ENCODE measurements around the gene LIMK1.

Gene LIMK1

GRCh38 chr7:74083117-74083876 lies at the start of gene LIMK1:
Gene LIMK1 (plus strand): TSS chr7:74083804. CDS start chr7:74083991, 187 bp downstream.
- H3K27me3 ChIP-seq (ENCODE audit: low read depth, low read length), result no peaks in the 10 kb centered on the region
- H3K4me3 ChIP-seq (ENCODE audit: low read depth in 1 of 2, low read length in 2 of 2), result peak within 1 kb of the TSS; percentile 44 to 66
- peaks cover 0 to 19% of the 10 kb centered on the region in 2 donors for H3K4me1 ChIP-seq (ENCODE audit: control insufficient read depth in 1 of 2, insufficient read depth in 2 of 2, low read length in 2 of 2)
- H3K36me3 ChIP-seq (ENCODE audit: control insufficient read depth in 1 of 2, insufficient read depth in 2 of 2, low read length in 2 of 2), result peaks cover 0 to 5% of the 10 kb centered on the region in 2 donors
- no peaks in the 10 kb centered on the region for H3K9me3 ChIP-seq (ENCODE audit: control insufficient read depth in 1 of 2, low read length in 2 of 2)
- H3K27ac ChIP-seq (ENCODE audit: low read length), result no peak within 1 kb of the TSS

DNA sequence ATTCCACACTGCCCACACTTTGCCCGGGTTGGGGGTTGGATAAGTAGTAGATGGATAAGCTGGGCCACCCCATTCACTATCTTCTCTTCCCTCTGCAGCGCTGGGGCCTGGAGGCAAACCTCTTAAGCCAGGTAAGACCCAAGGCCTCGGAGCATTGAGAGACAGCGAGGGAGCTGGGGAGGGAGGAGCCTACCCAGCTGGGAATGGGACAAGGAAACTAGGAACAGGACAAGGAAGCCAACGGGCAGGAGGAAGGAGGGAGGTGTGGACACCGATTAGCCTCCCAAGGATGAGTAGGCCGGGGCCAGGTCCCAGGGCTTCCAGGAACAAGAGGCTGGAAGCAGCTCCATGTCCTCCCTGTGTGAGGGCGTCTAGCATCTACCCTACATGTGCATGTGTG lies 46.0 kb upstream of the LIMK1 start:
- H3K27me3 ChIP-seq (ENCODE audit: low read depth, low read length), result no peaks in the 10 kb centered on the region
- H3K27ac ChIP-seq (ENCODE audit: low read length), result no peak overlapping the region
- peaks cover 0 to 23% of the 10 kb centered on the region in 2 donors for H3K36me3 ChIP-seq (ENCODE audit: control insufficient read depth in 1 of 2, insufficient read depth in 2 of 2, low read length in 2 of 2)
- H3K4me1 ChIP-seq (ENCODE audit: control insufficient read depth in 1 of 2, insufficient read depth in 2 of 2, low read length in 2 of 2), result peaks cover 0 to 28% of the 10 kb centered on the region in 2 donors
- no peak overlapping the region for H3K4me3 ChIP-seq (ENCODE audit: low read depth in 1 of 2, low read length in 2 of 2)
- H3K9me3 ChIP-seq (ENCODE audit: control insufficient read depth in 1 of 2, low read length in 2 of 2), result no peaks in the 10 kb centered on the region

GRCh38 chr7:74038194-74038961 lies 45.2 kb upstream of the LIMK1 start:
- Histone ChIP-seq H3K27me3 (ENCODE audit: low read depth, low read length) (no peaks in the 10 kb centered on the region), H3K36me3 (ENCODE audit: control insufficient read depth in 1 of 2, insufficient read depth in 2 of 2, low read length in 2 of 2) (peaks cover 0 to 23% of the 10 kb centered on the region in 2 donors), H3K27ac (ENCODE audit: low read length) (no peak overlapping the region), H3K4me1 (ENCODE audit: control insufficient read depth in 1 of 2, insufficient read depth in 2 of 2, low read length in 2 of 2) (peaks cover 0 to 34% of the 10 kb centered on the region in 2 donors), H3K4me3 (ENCODE audit: low read depth in 1 of 2, low read length in 2 of 2) (no peak overlapping the region), H3K9me3 (ENCODE audit: control insufficient read depth in 1 of 2, low read length in 2 of 2) (no peaks in the 10 kb centered on the region)

GRCh38 chr7:74039337-74039736 lies 44.3 kb upstream of the LIMK1 start:
- no peak overlapping the region for H3K4me3 ChIP-seq (ENCODE audit: low read depth in 1 of 2, low read length in 2 of 2)
- H3K27ac ChIP-seq (ENCODE audit: low read length), result no peak overlapping the region
- H3K4me1 ChIP-seq (ENCODE audit: control insufficient read depth in 1 of 2, insufficient read depth in 2 of 2, low read length in 2 of 2), result peaks cover 0 to 30% of the 10 kb centered on the region in 2 donors
- H3K27me3 ChIP-seq (ENCODE audit: low read depth, low read length), result no peaks in the 10 kb centered on the region
- no peaks in the 10 kb centered on the region for H3K9me3 ChIP-seq (ENCODE audit: control insufficient read depth in 1 of 2, low read length in 2 of 2)
- peaks cover 0 to 23% of the 10 kb centered on the region in 2 donors for H3K36me3 ChIP-seq (ENCODE audit: control insufficient read depth in 1 of 2, insufficient read depth in 2 of 2, low read length in 2 of 2)

- H3K27me3 ChIP-seq (ENCODE audit: low read depth, low read length), result no peaks in the 10 kb centered on the region
- peaks cover 6 to 22% of the 10 kb centered on the region in 2 donors for H3K36me3 ChIP-seq (ENCODE audit: control insufficient read depth in 1 of 2, insufficient read depth in 2 of 2, low read length in 2 of 2)
- H3K4me1 ChIP-seq (ENCODE audit: control insufficient read depth in 1 of 2, insufficient read depth in 2 of 2, low read length in 2 of 2), result peaks cover 0 to 28% of the 10 kb centered on the region in 2 donors
- H3K27ac ChIP-seq (ENCODE audit: low read length), result no peak overlapping the region
- no peak overlapping the region for H3K4me3 ChIP-seq (ENCODE audit: low read depth in 1 of 2, low read length in 2 of 2)
- H3K9me3 ChIP-seq (ENCODE audit: control insufficient read depth in 1 of 2, low read length in 2 of 2), result no peaks in the 10 kb centered on the region
Observed at GRCh38 chr7:74040101-74040790, 43.4 kb upstream of the LIMK1 start.

- Histone ChIP-seq H3K36me3 (ENCODE audit: control insufficient read depth in 1 of 2, insufficient read depth in 2 of 2, low read length in 2 of 2) (peaks cover 6 to 19% of the 10 kb centered on the region in 2 donors), H3K27ac (ENCODE audit: low read length) (no peak overlapping the region), H3K27me3 (ENCODE audit: low read depth, low read length) (no peaks in the 10 kb centered on the region), H3K9me3 (ENCODE audit: control insufficient read depth in 1 of 2, low read length in 2 of 2) (no peaks in the 10 kb centered on the region), H3K4me1 (ENCODE audit: control insufficient read depth in 1 of 2, insufficient read depth in 2 of 2, low read length in 2 of 2) (peaks cover 0 to 28% of the 10 kb centered on the region in 2 donors), H3K4me3 (ENCODE audit: low read depth in 1 of 2, low read length in 2 of 2) (no peak overlapping the region)
Observed at GRCh38 chr7:74040791-74041520, 42.6 kb upstream of the LIMK1 start.

DNA sequence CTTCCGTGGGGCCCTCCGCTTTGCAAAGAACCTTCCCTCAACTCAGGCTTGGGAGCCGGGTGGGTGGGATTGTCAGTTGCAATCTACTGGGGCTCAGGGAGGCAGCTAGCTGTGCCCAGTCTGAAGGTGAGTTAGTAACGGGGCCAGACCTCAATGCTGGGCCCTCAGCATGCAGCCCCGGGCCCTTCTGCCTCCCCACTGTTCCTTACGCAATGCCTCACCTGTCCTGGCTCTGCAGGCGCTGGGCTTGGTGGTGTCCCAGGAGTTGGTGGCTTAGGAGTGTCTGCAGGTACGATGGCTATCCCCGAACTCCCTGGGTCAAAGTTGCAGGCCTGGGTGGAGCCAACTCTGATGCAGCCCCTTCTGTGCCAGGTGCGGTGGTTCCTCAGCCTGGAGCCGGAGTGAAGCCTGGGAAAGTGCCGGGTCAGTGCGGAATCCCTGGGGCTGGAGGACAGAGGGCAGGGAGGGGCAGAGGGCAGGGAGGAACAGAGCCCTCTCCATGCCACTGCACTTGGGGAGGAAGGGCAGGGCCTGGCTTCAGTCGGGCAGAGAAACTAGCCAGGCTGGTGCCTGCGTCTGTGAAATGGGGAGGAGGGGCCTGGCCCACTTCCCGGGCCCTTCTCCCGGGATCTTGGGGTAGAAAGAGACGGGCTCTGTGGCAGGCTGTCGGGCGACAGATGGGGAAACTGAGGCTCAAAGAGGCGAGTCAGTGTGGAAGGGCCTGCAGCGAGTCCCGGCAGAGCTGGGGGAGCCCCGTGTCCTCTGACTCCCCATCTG lies 40.7 kb upstream of the LIMK1 start:
- Histone ChIP-seq H3K4me3 (ENCODE audit: low read depth in 1 of 2, low read length in 2 of 2) (peak overlapping the region in 1 of 2 donors; percentile 20), H3K4me1 (ENCODE audit: control insufficient read depth in 1 of 2, insufficient read depth in 2 of 2, low read length in 2 of 2) (peaks cover 0 to 28% of the 10 kb centered on the region in 2 donors), H3K27ac (ENCODE audit: low read length) (no peak overlapping the region), H3K9me3 (ENCODE audit: control insufficient read depth in 1 of 2, low read length in 2 of 2) (no peaks in the 10 kb centered on the region), H3K36me3 (ENCODE audit: control insufficient read depth in 1 of 2, insufficient read depth in 2 of 2, low read length in 2 of 2) (peaks cover 9 to 15% of the 10 kb centered on the region in 2 donors), H3K27me3 (ENCODE audit: low read depth, low read length) (no peaks in the 10 kb centered on the region)

- peaks cover 10 to 16% of the 10 kb centered on the region in 2 donors for H3K36me3 ChIP-seq (ENCODE audit: control insufficient read depth in 1 of 2, insufficient read depth in 2 of 2, low read length in 2 of 2)
- peaks cover 0 to 28% of the 10 kb centered on the region in 2 donors for H3K4me1 ChIP-seq (ENCODE audit: control insufficient read depth in 1 of 2, insufficient read depth in 2 of 2, low read length in 2 of 2)
- no peak overlapping the region for H3K27ac ChIP-seq (ENCODE audit: low read length)
Observed at GRCh38 chr7:74043523-74043951, 40.1 kb upstream of the LIMK1 start.

GRCh38 chr7:74044366-74045350 lies 38.9 kb upstream of the LIMK1 start:
- H3K27ac ChIP-seq (ENCODE audit: low read length), result no peak overlapping the region

More at GRCh38 chr7:74043523-74043951, 40.1 kb upstream of the LIMK1 start:
- Histone ChIP-seq H3K4me3 (ENCODE audit: low read depth in 1 of 2, low read length in 2 of 2) (peak overlapping the region in 1 of 2 donors; percentile 20), H3K9me3 (ENCODE audit: control insufficient read depth in 1 of 2, low read length in 2 of 2) (no peaks in the 10 kb centered on the region), H3K27me3 (ENCODE audit: low read depth, low read length) (no peaks in the 10 kb centered on the region)

More at GRCh38 chr7:74044366-74045350, 38.9 kb upstream of the LIMK1 start:
- peaks cover 20 to 27% of the 10 kb centered on the region in 2 donors for H3K36me3 ChIP-seq (ENCODE audit: control insufficient read depth in 1 of 2, insufficient read depth in 2 of 2, low read length in 2 of 2)
- no peaks in the 10 kb centered on the region for H3K27me3 ChIP-seq (ENCODE audit: low read depth, low read length)
- H3K9me3 ChIP-seq (ENCODE audit: control insufficient read depth in 1 of 2, low read length in 2 of 2), result no peaks in the 10 kb centered on the region
- H3K4me1 ChIP-seq (ENCODE audit: control insufficient read depth in 1 of 2, insufficient read depth in 2 of 2, low read length in 2 of 2), result peaks cover 0 to 20% of the 10 kb centered on the region in 2 donors
- H3K4me3 ChIP-seq (ENCODE audit: low read depth in 1 of 2, low read length in 2 of 2), result no peak overlapping the region
